Measurements from ENCODE around the gene GRIK3.
"Not testable (repeated sequence)": the region's sequence is repeated elsewhere in the genome, so short reads cannot be mapped to it uniquely, and the experiment has no call there.

The GRIK3 gene

DNA sequence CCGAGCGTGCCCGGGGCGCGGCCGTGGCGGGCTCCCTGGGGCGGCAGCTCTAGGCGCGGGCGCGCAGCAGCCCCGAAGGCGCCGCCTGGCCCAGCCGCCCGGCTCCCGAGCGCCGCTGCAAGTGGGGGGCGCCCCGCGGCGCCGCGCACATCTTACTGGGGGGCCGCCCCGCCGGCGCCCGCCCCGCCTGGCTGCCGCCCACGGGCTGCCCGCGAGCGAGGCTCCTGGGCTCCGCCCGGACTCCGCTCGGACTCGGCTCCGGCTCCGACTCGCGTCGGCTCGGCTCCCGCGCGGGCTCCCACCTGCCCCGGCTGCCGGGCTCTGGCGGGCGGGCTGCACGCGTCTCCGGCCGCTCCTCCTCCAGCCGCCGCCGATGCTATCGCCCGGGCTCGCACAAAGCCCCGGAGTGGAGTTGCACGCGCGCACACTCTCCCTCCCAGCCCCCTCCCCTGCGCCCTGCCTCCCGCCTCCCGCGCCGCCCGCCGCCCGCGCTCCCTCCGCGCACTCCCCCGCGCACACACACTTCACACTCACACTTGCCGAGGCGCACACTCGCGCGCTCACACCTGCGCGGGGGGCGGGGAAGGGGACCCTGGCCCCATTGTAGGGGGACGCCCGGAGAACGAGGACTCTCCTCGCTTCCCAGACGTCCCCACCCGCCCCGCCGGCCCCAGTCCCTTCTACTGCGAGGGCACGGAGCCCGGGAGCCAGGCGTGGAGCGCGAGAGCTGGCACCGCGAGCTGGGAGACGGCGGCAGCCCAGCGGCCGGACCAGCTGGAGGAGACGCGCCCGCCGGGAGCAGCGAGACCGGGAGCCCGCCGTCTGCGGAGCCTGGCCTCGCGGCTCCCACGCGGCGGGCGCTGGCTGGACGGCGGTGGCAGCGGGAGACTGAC lies at the start of gene GRIK3:
Gene GRIK3 (minus strand): TSS at position 395 of the 893 bp plus-strand sequence. CDS start 407 bp downstream, outside the sequence.
- peak; percentile 62 for DNase-seq

- no peak for DNase-seq
These were observed 49.7 kb upstream of the GRIK3 start for GRCh38 chr1:37084013-37084412.

DNA sequence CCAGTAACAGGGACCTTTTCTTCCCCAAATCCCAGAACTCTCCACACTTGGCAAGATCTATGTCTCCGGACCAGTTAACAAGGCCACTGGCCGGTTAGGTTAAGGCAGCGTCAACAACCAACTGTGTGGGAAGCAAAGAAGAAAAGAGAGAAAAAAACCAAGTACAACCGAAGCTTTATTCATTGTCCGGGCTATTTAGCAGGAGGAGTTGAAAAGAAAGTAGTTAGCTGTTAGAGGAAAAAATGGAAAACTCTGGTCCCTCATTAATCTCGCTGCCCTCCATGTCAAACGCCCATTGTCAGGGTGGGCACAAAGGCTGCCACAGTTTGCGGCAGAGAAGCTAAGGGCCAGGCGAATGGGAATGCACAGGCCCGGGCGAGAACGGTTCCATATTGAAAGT lies 49.3 kb upstream of the GRIK3 start:
- DNase-seq: no peak

DNA sequence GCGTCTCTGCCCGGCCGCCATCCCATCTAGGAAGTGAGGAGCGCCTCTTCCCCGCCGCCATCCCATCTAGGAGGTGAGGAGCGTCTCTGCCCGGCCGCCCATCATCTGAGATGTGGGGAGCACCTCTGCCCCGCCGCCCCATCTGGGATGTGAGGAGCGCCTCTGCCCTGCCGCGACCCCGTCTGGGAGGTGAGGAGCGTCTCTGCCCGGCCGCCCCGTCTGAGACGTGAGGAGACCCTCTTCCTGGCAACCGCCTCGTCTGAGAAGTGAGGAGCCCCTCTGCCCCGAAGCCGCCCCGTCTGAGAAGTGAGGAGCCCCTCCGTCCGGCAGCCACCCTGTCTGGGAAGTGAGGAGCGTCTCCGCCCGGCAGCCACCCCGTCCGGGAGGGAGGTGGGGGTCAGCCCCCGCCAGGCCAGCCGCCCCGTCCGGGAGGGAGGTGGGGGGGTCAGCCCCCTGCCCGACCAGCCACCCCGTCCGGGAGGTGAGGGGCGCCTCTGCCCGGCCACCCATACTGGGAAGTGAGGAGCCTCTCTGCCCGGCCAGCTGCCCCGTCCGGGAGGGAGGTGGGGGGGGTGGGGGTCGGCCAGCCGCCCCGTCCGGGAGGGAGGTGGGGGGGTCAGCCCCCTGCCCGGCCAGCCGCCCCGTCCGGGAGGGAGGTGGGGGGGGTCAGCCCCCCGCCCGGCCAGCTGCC lies 46.1 kb upstream of the GRIK3 start:
- not testable (repeated sequence) for DNase-seq

- DNase-seq: no peak
These were observed 44.6 kb upstream of the GRIK3 start for GRCh38 chr1:37078866-37079265.

DNA sequence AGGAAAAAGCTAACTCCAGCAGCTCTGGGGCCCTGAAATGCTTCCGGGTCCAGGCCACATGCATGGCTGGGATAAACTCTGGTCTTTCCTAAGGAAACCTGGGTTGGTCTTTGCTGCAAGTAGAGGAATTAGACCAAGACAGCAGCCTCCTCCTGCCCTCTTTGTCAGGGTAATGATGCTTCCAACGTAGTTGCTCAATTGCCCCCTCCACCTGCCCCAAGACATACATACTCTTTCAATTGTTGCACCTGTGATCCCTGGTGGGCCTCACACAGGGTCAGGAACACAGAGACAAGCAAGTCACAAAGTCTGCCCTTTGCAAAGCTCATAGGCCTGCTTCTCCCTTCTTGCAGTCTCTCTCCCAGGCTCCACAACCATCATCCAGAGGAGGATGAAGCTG lies 41.9 kb upstream of the GRIK3 start:
- no peak for DNase-seq

GRCh38 chr1:37073854-37074379 lies 39.6 kb upstream of the GRIK3 start:
- DNase-seq: peak; percentile 66

DNA sequence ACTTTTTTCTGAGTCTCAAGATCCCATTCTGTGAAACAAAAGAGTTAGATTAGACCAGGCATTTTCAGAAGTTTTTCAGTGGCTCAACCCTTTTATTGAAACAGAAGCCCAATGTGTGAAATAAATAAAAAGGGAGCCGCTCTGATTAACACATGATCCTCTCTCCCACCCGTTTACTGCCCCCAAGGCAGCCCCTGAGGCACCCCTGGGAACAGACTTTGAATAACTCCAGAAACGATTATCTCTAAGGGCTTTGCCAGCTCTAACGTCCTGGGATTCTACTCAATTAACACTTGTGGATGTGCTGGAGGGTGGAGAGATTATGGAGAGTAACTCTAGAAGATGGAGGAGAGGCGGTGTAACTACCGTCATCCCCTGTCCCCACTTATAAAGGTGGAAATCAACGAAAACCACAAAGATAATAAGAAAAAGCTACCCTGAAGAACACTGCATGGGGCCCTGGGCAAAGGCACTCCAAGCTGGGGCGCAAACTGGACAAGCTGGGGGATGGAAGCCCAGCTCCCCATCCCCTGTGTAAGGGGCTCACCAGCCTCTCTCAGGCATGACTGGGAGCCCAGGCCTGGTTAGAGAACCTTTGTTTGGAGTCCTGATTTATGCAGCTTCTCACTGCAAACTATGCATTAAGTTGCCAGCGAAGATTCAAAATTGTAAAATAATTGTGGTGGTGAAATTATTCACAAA lies 39.0 kb upstream of the GRIK3 start:
- DNase-seq: no peak

DNA sequence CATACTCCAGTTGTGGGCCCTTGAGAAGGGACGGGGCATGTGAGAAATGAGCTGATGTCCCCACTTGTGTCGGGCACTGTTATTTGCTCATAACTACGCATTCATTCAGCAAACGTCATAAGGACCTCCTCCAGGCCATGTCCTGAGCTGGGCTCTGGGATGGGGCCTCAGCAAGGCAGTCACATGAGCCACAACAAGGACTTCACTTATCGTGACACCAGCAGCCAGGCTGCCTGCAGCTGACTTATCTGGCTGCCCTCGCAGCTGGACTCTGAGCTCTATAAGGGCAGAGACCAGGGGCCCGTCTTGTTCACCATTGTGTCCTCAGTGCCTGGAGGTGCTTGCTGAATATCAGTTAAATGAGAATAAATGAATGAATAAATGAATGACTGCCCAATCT lies 37.5 kb upstream of the GRIK3 start:
- no peak for DNase-seq

DNA sequence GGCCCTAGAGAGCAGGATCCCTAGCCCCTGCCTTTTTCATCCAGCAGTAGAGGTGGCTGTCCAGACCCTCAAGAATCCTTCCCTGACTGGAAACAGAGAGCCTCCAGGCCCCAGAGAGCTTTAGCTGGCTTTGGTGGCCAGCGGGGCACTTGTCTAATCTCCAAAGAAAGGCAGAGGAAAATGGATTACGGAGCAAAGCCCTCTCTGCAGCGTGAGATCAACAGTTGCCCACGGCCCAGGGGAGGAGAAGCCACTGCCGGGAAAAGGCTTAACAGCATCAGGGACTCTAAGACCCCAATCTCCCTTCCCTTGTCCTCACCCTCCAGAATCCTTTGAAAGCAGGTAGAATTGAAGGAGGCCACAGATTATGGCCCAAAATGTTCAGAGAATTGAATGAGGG lies 35.8 kb upstream of the GRIK3 start:
- no peak for DNase-seq

DNA sequence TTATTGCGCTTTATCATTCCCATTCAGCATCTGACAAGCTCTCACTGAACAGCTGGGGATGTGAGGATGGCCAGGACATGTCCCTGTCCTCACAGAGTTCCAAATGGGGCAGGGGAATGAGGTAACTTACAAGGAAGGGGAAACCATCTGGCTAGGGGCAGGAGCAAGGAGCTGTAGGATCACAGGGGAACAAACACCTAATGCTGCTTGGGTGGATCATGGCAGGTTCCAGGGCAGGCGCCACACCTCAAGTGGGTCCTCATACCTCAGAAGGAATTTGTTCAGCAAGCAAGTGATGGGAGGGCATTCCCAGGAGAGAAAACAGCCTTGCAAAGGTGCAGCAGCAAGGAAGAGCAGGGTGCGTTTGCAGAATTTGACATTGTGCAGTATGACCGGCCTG lies 35.1 kb upstream of the GRIK3 start:
- DNase-seq: no peak

GRCh38 chr1:37068897-37069296 lies 34.6 kb upstream of the GRIK3 start:
- no peak for DNase-seq

DNA sequence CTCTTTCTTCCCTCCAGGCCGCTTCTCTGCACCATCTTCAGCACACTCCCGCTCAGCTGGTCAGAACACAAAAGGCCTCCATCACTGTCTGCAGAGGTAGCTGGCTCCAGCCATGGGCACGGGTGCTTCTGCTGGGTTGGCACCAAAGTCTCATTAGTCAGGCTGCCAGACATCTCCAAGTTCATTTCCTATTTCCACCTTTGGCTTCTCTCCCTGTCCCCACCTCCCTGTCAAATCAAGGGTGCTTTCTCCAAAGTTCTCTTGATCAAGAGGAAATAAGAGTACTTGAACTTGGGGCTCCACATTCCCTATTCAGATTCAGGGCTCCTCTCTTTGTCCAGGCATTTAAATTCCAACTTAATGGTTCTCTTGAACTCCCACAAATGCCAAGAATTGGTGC lies 33.9 kb upstream of the GRIK3 start:
- no peak for DNase-seq

GRCh38 chr1:37064039-37064438 lies 29.7 kb upstream of the GRIK3 start:
- peak; percentile 87 for DNase-seq

- DNase-seq: no peak
These were observed 25.0 kb upstream of the GRIK3 start for GRCh38 chr1:37059346-37059745.

DNA sequence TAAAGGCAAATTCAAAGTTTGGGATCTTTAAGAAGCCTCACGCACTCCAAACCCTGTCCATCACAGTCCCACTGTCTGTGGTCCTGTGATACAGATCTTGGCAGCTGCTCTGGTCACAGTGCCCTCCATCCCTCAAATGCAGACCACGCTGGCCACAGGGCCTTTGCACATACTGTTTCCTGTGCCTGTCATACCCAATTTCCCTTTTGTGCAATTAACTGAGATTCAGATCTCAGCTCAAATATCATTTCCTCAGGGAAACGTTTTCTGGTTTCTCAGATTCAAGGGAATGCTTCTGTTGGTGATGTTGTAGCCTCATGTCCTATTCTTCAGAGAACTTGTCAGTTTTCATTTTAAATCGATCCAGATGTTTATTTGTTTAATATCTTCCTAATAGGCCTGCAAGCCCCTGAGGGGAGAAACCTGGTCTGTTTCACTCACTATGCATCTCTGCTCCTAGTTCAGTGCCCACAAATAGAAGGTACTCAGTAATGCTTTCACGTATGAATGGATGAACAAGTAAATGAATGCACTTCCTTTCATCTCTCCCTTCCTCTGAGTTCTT lies 24.2 kb upstream of the GRIK3 start:
- no peak for DNase-seq

GRCh38 chr1:37056325-37056724 lies 22.0 kb upstream of the GRIK3 start:
- DNase-seq: peak; percentile 51

GRCh38 chr1:37055631-37056030 lies 21.3 kb upstream of the GRIK3 start:
- DNase-seq: peak; percentile 86

DNA sequence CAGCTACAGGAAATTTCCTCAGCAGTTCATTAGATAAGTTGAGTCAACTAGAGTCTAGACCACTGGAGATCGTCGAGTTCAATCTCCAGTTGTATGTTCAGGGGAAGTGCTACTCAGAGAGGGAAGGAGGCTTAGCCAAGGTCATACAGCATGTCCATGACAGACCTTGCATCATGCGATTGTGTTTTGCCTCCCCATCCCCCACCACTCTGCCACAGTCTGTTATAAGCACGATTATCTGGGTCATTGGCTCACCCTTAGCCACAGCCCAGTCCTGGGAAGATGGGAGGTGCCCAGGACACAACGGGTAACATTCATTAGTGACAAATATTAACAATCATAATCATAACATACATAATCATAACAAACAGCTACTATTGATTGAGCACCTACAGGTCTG lies 18.9 kb upstream of the GRIK3 start:
- DNase-seq: no peak

DNA sequence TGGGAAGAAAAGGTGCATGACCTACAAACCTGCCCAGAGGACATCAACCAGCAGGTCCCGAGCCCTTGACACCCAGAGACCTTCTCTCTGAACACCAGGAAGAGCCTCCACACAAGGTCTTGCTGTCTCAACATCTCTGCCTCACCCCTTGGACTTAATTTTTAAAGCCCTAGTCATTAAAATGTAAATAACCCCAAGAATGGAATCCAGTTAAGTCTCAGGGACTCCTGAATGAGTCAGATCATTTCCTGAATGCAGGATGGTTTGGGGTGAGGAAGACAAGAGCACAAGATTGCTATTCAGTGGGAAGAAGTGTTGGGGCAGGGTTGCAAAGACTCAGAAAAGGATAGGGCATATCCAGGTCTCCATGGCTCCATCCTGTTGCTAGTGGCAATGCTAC lies 17.8 kb upstream of the GRIK3 start:
- DNase-seq: no peak

DNA sequence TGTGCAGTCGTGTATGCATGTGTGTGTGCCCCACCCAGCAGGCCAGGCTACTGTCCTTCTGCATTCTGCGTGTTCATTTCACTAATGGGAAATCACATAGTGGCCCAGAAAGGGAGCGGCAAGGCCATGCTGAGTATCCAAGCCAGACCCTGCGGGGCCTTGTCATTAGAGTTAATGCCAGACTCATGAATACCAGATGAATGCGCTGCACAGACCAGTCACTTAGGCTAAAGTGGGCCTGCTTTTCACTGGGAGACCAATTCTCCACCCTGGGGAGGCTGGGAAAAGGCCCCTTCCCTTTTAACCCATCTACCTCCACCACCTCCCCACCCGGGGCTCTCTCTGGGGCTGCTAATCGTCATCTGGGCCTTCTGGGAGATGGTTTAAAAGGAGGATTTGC lies 17.0 kb upstream of the GRIK3 start:
- no peak for DNase-seq

DNA sequence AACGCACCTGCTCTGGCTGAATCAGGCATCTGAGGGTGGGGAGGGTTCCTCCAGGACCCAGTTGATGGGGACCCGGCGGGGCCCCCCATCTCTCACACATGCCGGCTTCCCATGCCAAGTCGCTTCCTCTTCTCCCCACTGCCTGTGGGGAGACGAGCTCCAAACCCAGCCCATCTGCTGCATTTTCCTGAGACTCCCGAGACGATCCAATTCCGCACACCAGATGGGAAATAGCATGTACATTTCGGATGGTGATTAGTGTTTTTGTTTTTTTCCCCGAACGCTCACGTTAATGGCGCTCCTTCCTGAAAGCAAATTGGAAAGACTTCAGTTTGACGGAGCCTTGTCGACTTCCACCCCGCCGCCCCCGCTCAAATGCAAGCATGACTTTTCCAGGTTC lies 13.2 kb upstream of the GRIK3 start:
- no peak for DNase-seq

DNA sequence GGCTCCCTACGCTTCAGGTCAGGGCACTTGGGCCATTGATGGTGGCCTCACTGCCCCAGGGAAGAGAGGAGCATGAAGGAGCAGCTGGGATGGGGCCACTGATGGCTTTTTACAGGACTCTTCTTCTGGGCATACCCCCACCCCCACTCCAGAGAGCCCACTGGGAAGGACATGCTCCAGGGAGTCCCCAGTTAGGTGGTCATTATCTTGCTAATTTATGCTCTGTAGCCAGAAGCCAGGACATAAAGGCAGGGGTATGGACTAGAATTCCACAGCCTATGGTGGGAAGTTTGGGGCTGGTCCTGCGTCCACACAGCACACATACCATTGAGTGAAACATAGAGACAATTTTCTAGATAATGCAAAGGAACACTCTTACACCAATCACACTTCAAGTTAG lies 8.8 kb upstream of the GRIK3 start:
- DNase-seq: no peak
